WTC11 (cell line): Measurements from ENCODE around the gene EIF4E.

Experiments used
- CTCF ChIP-seq: fragments of 200-600 bp; IDR thresholded peaks from 2 replicates; pipeline ENCODE4 v1.8.0; 2022; ENCODE audit warnings: antibody characterized with exemption
- ERG ChIP-seq: fragments of 250-450 bp; sonication (Bioruptor Pico); IDR thresholded peaks from 2 replicates; pipeline ENCODE4 v1.8.0; 2021; ENCODE audit warnings: mild to moderate bottlenecking
- ETV6 ChIP-seq: sonication (generic); formaldehyde crosslinking; IDR thresholded peaks from 2 replicates; pipeline ENCODE4 v1.8.1; 2022; ENCODE audit warnings: mild to moderate bottlenecking, missing genetic modification reagents
- ZNF263 ChIP-seq: sonication (generic); formaldehyde crosslinking; IDR thresholded peaks from 2 replicates; pipeline ENCODE4 v1.8.1; 2022; ENCODE audit warnings: low read depth, mild to moderate bottlenecking, moderate library complexity, missing genetic modification reagents

GRCh38 chr4:98890702-98891455 lies 38.1 kb downstream of the EIF4E start:
- no peak for TF ChIP-seq CTCF
- TF ChIP-seq ETV6 (CRISPR knock-in tag) = no peak
- no peak for TF ChIP-seq ERG (CRISPR knock-in tag)
- TF ChIP-seq ZNF263 = no peak
